KMS-11 (cell line): ENCODE results near the gene LGMN.
"Not testable (repeated sequence)": the region's sequence is repeated elsewhere in the genome, so short reads cannot be mapped to it uniquely, and the experiment has no call there.

Source experiments
- H2AFZ ChIP-seq: fragments of 200-600 bp; sonication (generic); 2 replicates; pipeline ENCODE4 v1.6.1; 2016; ENCODE audit warnings: antibody characterized with exemption, mixed run types, low read depth
- H3K27ac ChIP-seq: fragments of 200-600 bp; sonication (generic); 2 replicates; pipeline ENCODE4 v1.6.1; 2016; ENCODE audit warnings: mild to moderate bottlenecking, mixed run types
- H3K27me3 ChIP-seq: fragments of 200-600 bp; sonication (generic); 2 replicates; pipeline ENCODE4 v1.6.1; 2017; ENCODE audit warnings: mild to moderate bottlenecking, low read depth, mixed run types, moderate library complexity; ENCODE audit not compliant: insufficient read depth
- H3K36me3 ChIP-seq: fragments of 200-600 bp; sonication (generic); 2 replicates; pipeline ENCODE4 v1.6.1; 2017; ENCODE audit warnings: mild to moderate bottlenecking, mixed run types; ENCODE audit not compliant: insufficient read depth
- H3K4me1 ChIP-seq: fragments of 200-600 bp; sonication (generic); 2 replicates; pipeline ENCODE4 v1.6.1; 2016; ENCODE audit warnings: mild to moderate bottlenecking, low read depth, mixed run types; ENCODE audit not compliant: poor library complexity, severe bottlenecking
- H3K4me2 ChIP-seq: fragments of 200-600 bp; sonication (generic); 2 replicates; pipeline ENCODE4 v1.7.0; 2016; ENCODE audit warnings: mild to moderate bottlenecking, mixed run types
- H3K4me3 ChIP-seq: fragments of 200-600 bp; sonication (generic); IDR thresholded peaks from 2 replicates; pipeline ENCODE4 v1.6.1; 2017; ENCODE audit warnings: low read depth, low read length, mixed read lengths; ENCODE audit not compliant: insufficient read depth
- H3K79me2 ChIP-seq: fragments of 200-600 bp; sonication (generic); 2 replicates; pipeline ENCODE4 v1.6.1; 2016; ENCODE audit warnings: low read depth, mixed run types; ENCODE audit not compliant: insufficient read depth
- H3K9ac ChIP-seq: fragments of 200-600 bp; sonication (generic); 2 replicates; pipeline ENCODE4 v1.6.1; 2016; ENCODE audit warnings: mild to moderate bottlenecking, mixed run types
- H4K20me1 ChIP-seq: fragments of 200-600 bp; sonication (generic); 2 replicates; pipeline ENCODE4 v1.6.1; 2016; ENCODE audit warnings: mild to moderate bottlenecking, mixed run types; ENCODE audit not compliant: insufficient read depth
- TF ChIP-seq, protein P1 (sequence below): fragments of 200-600 bp; sonication (generic); conservative IDR thresholded peaks from 2 replicates; pipeline ENCODE4 v1.6.1; 2017; ENCODE audit warnings: low read depth, mild to moderate bottlenecking, antibody characterized with exemption, low read length, moderate library complexity, mixed read lengths

Gene LGMN

DNA sequence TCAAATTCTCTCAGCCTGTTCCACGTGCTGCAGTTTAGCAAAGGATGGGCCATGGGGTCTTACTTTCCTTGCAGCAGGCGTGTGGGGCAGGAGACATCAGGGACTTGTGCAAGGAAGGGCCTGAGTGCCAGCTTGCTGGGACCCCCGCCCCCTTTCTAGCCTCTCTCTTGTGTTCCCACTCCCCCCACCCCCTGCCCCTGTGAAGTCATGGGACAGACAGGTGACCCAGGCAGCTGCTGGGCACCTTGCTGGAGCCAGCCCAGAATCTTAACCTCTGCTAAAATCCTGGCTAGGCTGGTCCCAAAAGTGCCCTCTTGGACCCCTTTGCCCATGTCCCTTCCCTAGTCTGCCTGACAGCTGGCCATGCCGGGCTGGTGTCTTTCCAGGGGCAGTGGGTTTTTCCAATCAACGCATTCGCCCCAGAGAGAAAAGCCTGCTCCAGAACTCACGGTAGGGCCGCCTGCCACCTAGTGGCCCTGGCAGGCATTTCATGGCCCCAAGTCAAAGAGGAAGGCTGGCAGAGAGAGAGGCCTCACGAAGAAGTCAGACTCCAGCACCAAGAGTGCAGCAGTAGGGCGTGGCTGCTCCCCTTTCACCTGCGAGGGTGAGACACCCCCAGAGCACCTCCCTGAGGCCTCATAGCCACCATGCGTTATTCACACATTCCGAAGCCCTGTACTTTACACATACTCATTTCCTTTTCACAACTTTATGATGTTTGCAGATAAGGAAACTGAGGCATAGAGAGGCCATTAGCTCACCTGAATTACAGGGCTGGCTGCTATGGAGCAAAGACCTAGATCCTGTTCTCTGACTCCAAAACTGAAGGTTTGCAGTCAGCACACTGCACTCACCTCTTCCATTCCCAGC is 67.4 kb downstream of the LGMN start:
- Histone ChIP-seq H3K4me3 (no peak overlapping the region), H2AFZ (no peak overlapping the region; the same call in 1 of the 2 replicates), H3K9ac (no peak overlapping the region), H3K4me2 (no peak overlapping the region), H3K4me1 (peaks cover 7% of the 10 kb centered on the region), H3K27ac (no peak overlapping the region), H3K79me2 (no peaks in the 10 kb centered on the region), H3K36me3 (no peaks in the 10 kb centered on the region), H4K20me1 (no peaks in the 10 kb centered on the region), H3K27me3 (no peaks in the 10 kb centered on the region)
- TF ChIP-seq, protein P1, sequence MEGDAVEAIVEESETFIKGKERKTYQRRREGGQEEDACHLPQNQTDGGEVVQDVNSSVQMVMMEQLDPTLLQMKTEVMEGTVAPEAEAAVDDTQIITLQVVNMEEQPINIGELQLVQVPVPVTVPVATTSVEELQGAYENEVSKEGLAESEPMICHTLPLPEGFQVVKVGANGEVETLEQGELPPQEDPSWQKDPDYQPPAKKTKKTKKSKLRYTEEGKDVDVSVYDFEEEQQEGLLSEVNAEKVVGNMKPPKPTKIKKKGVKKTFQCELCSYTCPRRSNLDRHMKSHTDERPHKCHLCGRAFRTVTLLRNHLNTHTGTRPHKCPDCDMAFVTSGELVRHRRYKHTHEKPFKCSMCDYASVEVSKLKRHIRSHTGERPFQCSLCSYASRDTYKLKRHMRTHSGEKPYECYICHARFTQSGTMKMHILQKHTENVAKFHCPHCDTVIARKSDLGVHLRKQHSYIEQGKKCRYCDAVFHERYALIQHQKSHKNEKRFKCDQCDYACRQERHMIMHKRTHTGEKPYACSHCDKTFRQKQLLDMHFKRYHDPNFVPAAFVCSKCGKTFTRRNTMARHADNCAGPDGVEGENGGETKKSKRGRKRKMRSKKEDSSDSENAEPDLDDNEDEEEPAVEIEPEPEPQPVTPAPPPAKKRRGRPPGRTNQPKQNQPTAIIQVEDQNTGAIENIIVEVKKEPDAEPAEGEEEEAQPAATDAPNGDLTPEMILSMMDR: peak; percentile 78; the same call in 1 of the 2 replicates

DNA sequence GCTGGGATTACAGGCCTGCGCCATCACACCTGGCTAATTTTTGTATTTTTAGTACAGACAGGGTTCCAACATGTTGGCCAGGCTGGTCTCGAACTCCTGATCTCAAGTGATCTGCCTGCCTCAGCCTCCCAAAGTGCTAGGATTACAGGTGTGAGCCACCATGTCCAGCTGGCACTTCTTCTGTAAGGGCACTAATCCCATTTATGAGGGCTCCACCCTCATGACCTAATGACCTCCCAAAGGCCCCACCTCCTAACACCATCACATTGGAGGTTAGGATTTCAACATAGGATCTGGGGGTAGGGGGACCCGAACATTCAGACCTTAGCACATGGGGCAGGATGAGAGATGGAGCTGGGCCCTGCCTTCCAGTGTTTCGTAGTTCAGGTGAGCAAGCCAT is 68.1 kb downstream of the LGMN start:
- H3K27me3 ChIP-seq, H3K9ac ChIP-seq, H3K4me3 ChIP-seq, H2AFZ ChIP-seq, H3K36me3 ChIP-seq, H3K4me2 ChIP-seq, H3K4me1 ChIP-seq, H3K79me2 ChIP-seq, H4K20me1 ChIP-seq, H3K27ac ChIP-seq: not testable (repeated sequence)

GRCh38 chr14:92679246-92679645 is 69.2 kb downstream of the LGMN start:
- Histone ChIP-seq H3K4me2 (no peak overlapping the region), H4K20me1 (no peaks in the 10 kb centered on the region), H3K79me2 (no peaks in the 10 kb centered on the region), H3K4me3 (no peak overlapping the region), H3K27me3 (no peaks in the 10 kb centered on the region), H3K4me1 (peaks cover 7% of the 10 kb centered on the region), H2AFZ (no peak overlapping the region), H3K36me3 (no peaks in the 10 kb centered on the region), H3K9ac (no peak overlapping the region), H3K27ac (no peak overlapping the region)
- TF ChIP-seq, protein P1: no peak

DNA sequence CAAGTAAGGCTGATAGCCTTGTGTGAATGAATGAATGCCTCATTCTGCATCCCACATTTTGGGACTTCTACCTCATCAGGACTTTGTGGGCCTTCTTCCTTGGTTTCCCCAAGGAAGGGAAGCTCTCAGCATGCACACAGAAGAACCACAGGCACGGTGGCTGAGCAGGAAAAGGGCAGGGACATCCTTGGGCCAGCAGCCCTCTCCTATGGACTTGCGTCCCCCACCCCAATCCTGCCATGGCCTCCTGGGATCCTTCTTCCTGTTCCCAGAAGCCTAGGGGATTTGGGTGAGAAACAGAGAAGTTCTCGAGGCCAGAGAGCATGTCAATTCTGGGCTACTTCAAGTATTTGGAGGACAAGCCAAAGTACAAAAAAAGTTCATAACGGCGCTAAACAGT is 69.7 kb downstream of the LGMN start:
- Histone ChIP-seq H3K27me3 (no peaks in the 10 kb centered on the region), H3K79me2 (no peaks in the 10 kb centered on the region), H3K4me3 (no peak overlapping the region), H3K9ac (no peak overlapping the region), H4K20me1 (no peaks in the 10 kb centered on the region), H3K36me3 (no peaks in the 10 kb centered on the region), H2AFZ (no peak overlapping the region), H3K27ac (no peak overlapping the region), H3K4me1 (peaks cover 7% of the 10 kb centered on the region), H3K4me2 (no peak overlapping the region)
- TF ChIP-seq, protein P1: no peak

- TF ChIP-seq, protein P1: no peak
Observed at GRCh38 chr14:92677955-92678354, 70.5 kb downstream of the LGMN start.

More at GRCh38 chr14:92677955-92678354, 70.5 kb downstream of the LGMN start:
- no peak overlapping the region for H3K4me2 ChIP-seq
- H3K9ac ChIP-seq: no peak overlapping the region
- H3K4me3 ChIP-seq: no peak overlapping the region
- H3K27ac ChIP-seq: no peak overlapping the region
- H3K4me1 ChIP-seq: peaks cover 7% of the 10 kb centered on the region
- no peaks in the 10 kb centered on the region for H3K27me3 ChIP-seq
- H3K36me3 ChIP-seq: no peaks in the 10 kb centered on the region
- H4K20me1 ChIP-seq: no peaks in the 10 kb centered on the region
- H3K79me2 ChIP-seq: no peaks in the 10 kb centered on the region
- H2AFZ ChIP-seq: no peak overlapping the region
